GM18951 (cell line): Measurements from ENCODE around the gene SATB1.

ENCODE experiments used
- POLR2A ChIP-seq: IDR thresholded peaks from 4 replicates; pipeline ENCODE4 v1.6.1; 2011; ENCODE audit warnings: mild to moderate bottlenecking; ENCODE audit not compliant: insufficient read length, insufficient read depth; ENCODE audit errors: extremely low read depth
- in situ Hi-C: fragments of 300-500 bp; cut with MboI; formaldehyde crosslinking; loops from one replicate; pipeline ENCODE4 v1.12.0; 2022; ENCODE audit warnings: low sequenced_read_pairs, mixed read lengths, inconsistent platforms; ENCODE audit not compliant: unreplicated experiment

The SATB1 gene

GRCh38 chr3:18402239-18402799 lies 22.8 kb downstream of the SATB1 start:
- TF ChIP-seq POLR2A, result no peak
- in situ Hi-C loops, result no loop called here

- in situ Hi-C loops, result no loop called here
- no peak for TF ChIP-seq POLR2A
Observed at GRCh38 chr3:18401300-18401961, 23.7 kb downstream of the SATB1 start.

GRCh38 chr3:18398448-18398847 lies 26.7 kb downstream of the SATB1 start:
- no peak for TF ChIP-seq POLR2A
- in situ Hi-C loops, result no loop called here

- TF ChIP-seq POLR2A, result no peak
- in situ Hi-C loops, result no loop called here
Observed at GRCh38 chr3:18396428-18396827, 28.7 kb downstream of the SATB1 start.

- TF ChIP-seq POLR2A, result no peak
- in situ Hi-C loops, result no loop called here
Observed at GRCh38 chr3:18394384-18394995, 30.6 kb downstream of the SATB1 start.

GRCh38 chr3:18393906-18394305 lies 31.2 kb downstream of the SATB1 start:
- no peak for TF ChIP-seq POLR2A
- in situ Hi-C loops, result no loop called here

- in situ Hi-C loops, result no loop called here
- TF ChIP-seq POLR2A, result no peak
Observed at GRCh38 chr3:18390024-18390660, 35.0 kb downstream of the SATB1 start.

- no peak for TF ChIP-seq POLR2A
- in situ Hi-C loops, result no loop called here
Observed at GRCh38 chr3:18389108-18389733, 35.9 kb downstream of the SATB1 start.

GRCh38 chr3:18386274-18386890 lies 38.8 kb downstream of the SATB1 start:
- no peak for TF ChIP-seq POLR2A

GRCh38 chr3:18385706-18386105 lies 39.4 kb downstream of the SATB1 start:
- no peak for TF ChIP-seq POLR2A
- in situ Hi-C loops, result no loop called here

More at GRCh38 chr3:18386274-18386890, 38.8 kb downstream of the SATB1 start:
- in situ Hi-C loops, result no loop called here

- in situ Hi-C loops, result no loop called here
- no peak for TF ChIP-seq POLR2A
Observed at GRCh38 chr3:18382760-18383369, 42.3 kb downstream of the SATB1 start.

GRCh38 chr3:18379647-18380046 lies 45.5 kb downstream of the SATB1 start:
- no peak for TF ChIP-seq POLR2A
- in situ Hi-C loops, result no loop called here
